ENCODE measurements around the gene PPAN. TPM values are rescaled to one million over a fixed set of nuclear protein-coding genes. Genes with fewer than 3 reads are reported as not detected.

Gene PPAN
- total and polyA plus RNA-seq, 2 donors: 31.5 to 54.9 TPM

- Histone ChIP-seq H3K4me3 (ENCODE audit: low read length in 2 of 2) (no peak overlapping the region), H3K9me3 (ENCODE audit: control insufficient read depth in 2 of 2, insufficient read depth in 1 of 2, low read length in 1 of 2) (peaks cover 1 to 4% of the 10 kb centered on the region in 2 donors), H3K36me3 (ENCODE audit: control insufficient read depth in 2 of 2, insufficient read depth in 2 of 2, low read length in 1 of 2) (no peaks in the 10 kb centered on the region), H3K27ac (ENCODE audit: low read depth in 1 of 2, low read length in 1 of 2) (peak overlapping the region in 1 of 2 donors; percentile 31), H3K4me1 (ENCODE audit: control insufficient read depth in 2 of 2, insufficient read depth in 2 of 2, low read length in 2 of 2) (peaks cover 12 to 47% of the 10 kb centered on the region in 2 donors), H3K27me3 (ENCODE audit: control insufficient read depth in 2 of 2, insufficient read depth in 1 of 2, low read length in 1 of 2) (no peaks in the 10 kb centered on the region)
- no peak for DNase-seq (ENCODE audit: low read depth in 6 of 9, low spot score in 9 of 9)
- 96% methylated on average over 5 of the region's 5 CpGs for WGBS
Measured at GRCh38 chr19:10100163-10100785, 5.9 kb upstream of the PPAN start.

DNA sequence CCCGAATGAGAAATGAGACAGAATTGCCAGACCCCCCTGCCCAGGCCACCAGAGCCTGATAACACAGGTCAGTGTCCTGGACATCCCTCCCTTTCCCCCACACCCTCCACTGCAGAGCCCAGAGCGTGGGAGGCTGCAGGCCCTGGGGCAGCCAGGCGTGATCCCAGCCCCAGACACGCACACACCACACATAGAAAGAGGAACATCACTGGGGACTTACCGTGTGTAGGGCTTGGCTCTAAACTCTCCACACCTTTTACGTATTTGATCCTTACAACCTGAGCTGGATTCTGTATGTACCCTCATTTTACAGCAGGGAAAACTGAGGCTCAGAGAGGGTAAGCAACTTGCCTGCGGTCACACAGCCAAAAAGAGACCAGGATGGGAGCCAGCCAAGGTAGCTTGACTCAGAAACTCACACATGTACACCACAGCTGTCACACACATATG is 3.4 kb upstream of the PPAN start:
- Histone ChIP-seq H3K4me3 (ENCODE audit: low read length in 2 of 2) (no peak overlapping the region), H3K27ac (ENCODE audit: low read depth in 1 of 2, low read length in 1 of 2) (peak overlapping the region; percentile 86 to 96), H3K27me3 (ENCODE audit: control insufficient read depth in 2 of 2, insufficient read depth in 1 of 2, low read length in 1 of 2) (no peaks in the 10 kb centered on the region), H3K36me3 (ENCODE audit: control insufficient read depth in 2 of 2, insufficient read depth in 2 of 2, low read length in 1 of 2) (peaks cover 7 to 8% of the 10 kb centered on the region in 2 donors), H3K4me1 (ENCODE audit: control insufficient read depth in 2 of 2, insufficient read depth in 2 of 2, low read length in 2 of 2) (peaks cover 21 to 57% of the 10 kb centered on the region in 2 donors), H3K9me3 (ENCODE audit: control insufficient read depth in 2 of 2, insufficient read depth in 1 of 2, low read length in 1 of 2) (no peaks in the 10 kb centered on the region)
- DNase-seq (ENCODE audit: low read depth in 6 of 9, low spot score in 9 of 9): peak in 1 of 9 donors; percentile 37
- 89% methylated on average over 7 of the region's 7 CpGs for WGBS

GRCh38 chr19:10104130-10104513 is 2.0 kb upstream of the PPAN start:
- peaks cover 21 to 57% of the 10 kb centered on the region in 2 donors for H3K4me1 ChIP-seq (ENCODE audit: control insufficient read depth in 2 of 2, insufficient read depth in 2 of 2, low read length in 2 of 2)
- H3K4me3 ChIP-seq (ENCODE audit: low read length in 2 of 2): no peak overlapping the region
- H3K9me3 ChIP-seq (ENCODE audit: control insufficient read depth in 2 of 2, insufficient read depth in 1 of 2, low read length in 1 of 2): no peaks in the 10 kb centered on the region
- H3K27ac ChIP-seq (ENCODE audit: low read depth in 1 of 2, low read length in 1 of 2): peak overlapping the region in 1 of 2 donors; percentile 100
- no peak for DNase-seq (ENCODE audit: low read depth in 6 of 9, low spot score in 9 of 9)
- peaks cover 16 to 20% of the 10 kb centered on the region in 2 donors for H3K36me3 ChIP-seq (ENCODE audit: control insufficient read depth in 2 of 2, insufficient read depth in 2 of 2, low read length in 1 of 2)
- H3K27me3 ChIP-seq (ENCODE audit: control insufficient read depth in 2 of 2, insufficient read depth in 1 of 2, low read length in 1 of 2): no peaks in the 10 kb centered on the region

DNA sequence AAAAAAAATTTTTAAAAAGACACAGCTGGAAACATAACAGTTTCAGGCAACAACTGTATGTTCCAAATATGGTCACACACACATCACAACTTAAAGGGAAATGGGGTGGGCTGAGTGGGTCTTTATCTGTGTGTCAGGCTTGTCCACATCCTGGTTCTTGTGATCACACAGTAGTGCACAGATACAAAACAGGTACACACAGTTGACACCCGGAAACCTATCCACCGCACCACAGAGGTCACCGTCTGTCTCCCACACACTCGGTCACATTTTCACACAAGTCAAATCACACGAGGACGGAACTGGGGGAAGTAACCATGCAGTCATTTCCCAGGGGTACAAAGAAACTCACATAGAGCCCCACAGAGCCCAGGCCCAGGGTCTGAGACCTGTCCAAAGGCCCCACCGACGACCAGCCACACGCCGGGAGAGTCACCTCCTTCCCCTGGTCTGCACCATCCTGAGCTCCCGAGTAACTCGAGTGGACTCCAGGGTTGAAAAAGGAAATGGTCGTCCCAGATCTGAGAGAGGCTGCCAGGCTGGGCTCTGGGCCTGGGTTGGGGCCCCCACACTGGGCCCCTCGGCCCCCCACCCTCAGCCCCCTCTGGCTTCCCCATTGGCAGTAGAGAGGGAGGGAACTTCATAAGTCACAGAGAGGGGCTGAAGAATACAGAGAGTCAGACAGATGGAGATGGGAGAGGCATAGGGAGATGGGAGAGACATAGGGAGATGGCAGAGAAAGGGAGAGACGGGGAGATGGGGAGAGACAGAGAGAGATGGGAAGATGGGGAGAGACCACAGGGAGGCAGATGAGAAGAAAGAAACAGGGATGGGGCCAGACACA is 1.3 kb upstream of the PPAN start:
- DNase-seq (ENCODE audit: low read depth in 6 of 9, low spot score in 9 of 9): peak in 6 of 9 donors; percentile 67 to 90 (median 74)
- Histone ChIP-seq H3K4me3 (ENCODE audit: low read length in 2 of 2) (no peak overlapping the region), H3K4me1 (ENCODE audit: control insufficient read depth in 2 of 2, insufficient read depth in 2 of 2, low read length in 2 of 2) (peaks cover 21 to 57% of the 10 kb centered on the region in 2 donors), H3K36me3 (ENCODE audit: control insufficient read depth in 2 of 2, insufficient read depth in 2 of 2, low read length in 1 of 2) (peaks cover 24 to 27% of the 10 kb centered on the region in 2 donors), H3K27ac (ENCODE audit: low read depth in 1 of 2, low read length in 1 of 2) (peak overlapping the region; percentile 98 to 100), H3K27me3 (ENCODE audit: control insufficient read depth in 2 of 2, insufficient read depth in 1 of 2, low read length in 1 of 2) (no peaks in the 10 kb centered on the region), H3K9me3 (ENCODE audit: control insufficient read depth in 2 of 2, insufficient read depth in 1 of 2, low read length in 1 of 2) (no peaks in the 10 kb centered on the region)
- 15% methylated on average over 15 of the region's 15 CpGs for WGBS

DNA sequence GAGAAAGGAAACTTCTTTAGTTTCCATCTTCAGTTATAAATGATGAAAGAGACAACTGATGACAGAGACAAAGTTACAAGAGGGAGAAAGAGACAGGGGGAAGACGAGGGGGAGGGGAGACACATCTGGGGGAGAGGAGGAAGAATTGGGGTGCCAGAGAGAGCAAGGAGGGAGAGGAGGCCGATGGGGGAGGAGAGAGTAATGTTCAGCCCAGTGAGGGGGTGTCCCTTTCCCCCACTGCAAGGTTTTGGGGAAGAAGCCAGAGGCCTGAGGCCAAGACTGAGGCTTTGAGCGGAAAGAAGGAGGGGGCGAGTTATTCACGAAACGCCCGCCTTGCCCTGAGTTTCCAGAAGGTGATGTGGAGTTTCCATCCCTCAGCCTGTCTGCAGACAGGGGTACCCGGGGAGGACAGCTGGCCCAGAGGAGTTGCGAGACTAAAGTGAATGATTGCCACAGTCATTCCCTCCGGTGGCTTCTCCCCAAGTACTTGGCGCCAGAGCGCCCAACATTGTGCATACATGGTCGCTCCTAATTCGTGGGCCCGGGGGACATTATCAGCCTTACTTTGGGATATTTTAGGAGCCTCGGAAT is 558 bp upstream of the PPAN start:
- H3K4me3 ChIP-seq (ENCODE audit: low read length in 2 of 2): peak overlapping the region; percentile 72 to 75
- H3K9me3 ChIP-seq (ENCODE audit: control insufficient read depth in 2 of 2, insufficient read depth in 1 of 2, low read length in 1 of 2): no peaks in the 10 kb centered on the region
- peaks cover 21 to 55% of the 10 kb centered on the region in 2 donors for H3K4me1 ChIP-seq (ENCODE audit: control insufficient read depth in 2 of 2, insufficient read depth in 2 of 2, low read length in 2 of 2)
- peak overlapping the region; percentile 98 to 100 for H3K27ac ChIP-seq (ENCODE audit: low read depth in 1 of 2, low read length in 1 of 2)
- peaks cover 31 to 34% of the 10 kb centered on the region in 2 donors for H3K36me3 ChIP-seq (ENCODE audit: control insufficient read depth in 2 of 2, insufficient read depth in 2 of 2, low read length in 1 of 2)
- peak in 1 of 9 donors; percentile 59 for DNase-seq (ENCODE audit: low read depth in 6 of 9, low spot score in 9 of 9)
- no peaks in the 10 kb centered on the region for H3K27me3 ChIP-seq (ENCODE audit: control insufficient read depth in 2 of 2, insufficient read depth in 1 of 2, low read length in 1 of 2)
- 42% methylated on average over 16 of the region's 16 CpGs for WGBS

DNA sequence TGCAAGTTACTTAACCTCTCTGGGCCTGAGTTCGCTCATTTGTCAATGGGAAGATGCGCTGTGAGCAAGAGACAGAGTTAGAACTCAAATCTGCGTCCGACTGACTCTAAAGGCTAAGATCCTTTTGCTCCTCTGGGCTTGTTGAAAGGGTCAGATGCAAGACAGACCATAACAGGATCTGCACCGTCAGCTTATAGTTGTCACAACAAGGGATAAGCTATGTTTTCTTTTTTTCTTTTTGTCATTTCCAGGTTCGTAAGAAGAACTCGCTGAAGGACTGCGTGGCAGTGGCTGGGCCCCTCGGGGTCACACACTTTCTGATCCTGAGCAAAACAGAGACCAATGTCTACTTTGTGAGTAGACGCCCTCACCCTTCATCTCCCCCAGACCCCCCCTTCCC is 1.1 kb downstream of the PPAN start:
- H3K9me3 ChIP-seq (ENCODE audit: control insufficient read depth in 2 of 2, insufficient read depth in 1 of 2, low read length in 1 of 2): no peaks in the 10 kb centered on the region
- 91% methylated on average over 10 of the region's 10 CpGs for WGBS
- peaks cover 41 to 48% of the 10 kb centered on the region in 2 donors for H3K36me3 ChIP-seq (ENCODE audit: control insufficient read depth in 2 of 2, insufficient read depth in 2 of 2, low read length in 1 of 2)
- H3K4me1 ChIP-seq (ENCODE audit: control insufficient read depth in 2 of 2, insufficient read depth in 2 of 2, low read length in 2 of 2): peaks cover 21 to 46% of the 10 kb centered on the region in 2 donors
- no peak for DNase-seq (ENCODE audit: low read depth in 6 of 9, low spot score in 9 of 9)
- H3K27ac ChIP-seq (ENCODE audit: low read depth in 1 of 2, low read length in 1 of 2): peak overlapping the region in 1 of 2 donors; percentile 25
- no peaks in the 10 kb centered on the region for H3K27me3 ChIP-seq (ENCODE audit: control insufficient read depth in 2 of 2, insufficient read depth in 1 of 2, low read length in 1 of 2)
- peak overlapping the region in 1 of 2 donors; percentile 72 for H3K4me3 ChIP-seq (ENCODE audit: low read length in 2 of 2)

DNA sequence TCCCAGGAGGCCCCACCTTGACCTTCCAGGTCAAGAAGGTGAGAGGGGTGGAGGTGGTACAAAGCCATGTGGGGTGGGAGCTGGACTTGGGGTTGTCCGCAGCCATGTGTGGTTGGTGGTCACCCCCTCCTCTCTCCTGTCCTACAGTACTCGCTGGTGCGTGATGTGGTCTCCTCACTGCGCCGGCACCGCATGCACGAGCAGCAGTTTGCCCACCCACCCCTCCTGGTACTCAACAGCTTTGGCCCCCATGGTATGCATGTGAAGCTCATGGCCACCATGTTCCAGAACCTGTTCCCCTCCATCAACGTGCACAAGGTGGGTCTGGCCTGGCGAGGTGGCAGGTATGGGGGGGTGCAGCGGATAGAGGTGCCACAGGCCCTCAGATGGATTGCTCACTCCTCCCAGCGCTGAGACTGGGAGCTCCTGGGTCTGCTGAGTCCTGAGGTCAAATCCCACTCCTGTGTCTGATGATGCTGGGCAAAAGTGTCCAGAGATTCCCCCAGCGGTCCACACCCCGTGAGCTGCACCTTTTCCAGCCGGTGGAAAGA is 1.7 kb downstream of the PPAN start:
- Histone ChIP-seq H3K9me3 (ENCODE audit: control insufficient read depth in 2 of 2, insufficient read depth in 1 of 2, low read length in 1 of 2) (no peaks in the 10 kb centered on the region), H3K36me3 (ENCODE audit: control insufficient read depth in 2 of 2, insufficient read depth in 2 of 2, low read length in 1 of 2) (peaks cover 41 to 48% of the 10 kb centered on the region in 2 donors), H3K4me1 (ENCODE audit: control insufficient read depth in 2 of 2, insufficient read depth in 2 of 2, low read length in 2 of 2) (peaks cover 22 to 40% of the 10 kb centered on the region in 2 donors), H3K27me3 (ENCODE audit: control insufficient read depth in 2 of 2, insufficient read depth in 1 of 2, low read length in 1 of 2) (no peaks in the 10 kb centered on the region), H3K27ac (ENCODE audit: low read depth in 1 of 2, low read length in 1 of 2) (no peak overlapping the region), H3K4me3 (ENCODE audit: low read length in 2 of 2) (no peak overlapping the region)
- no peak for DNase-seq (ENCODE audit: low read depth in 6 of 9, low spot score in 9 of 9)
- 97% methylated on average over 14 of the region's 14 CpGs for WGBS

DNA sequence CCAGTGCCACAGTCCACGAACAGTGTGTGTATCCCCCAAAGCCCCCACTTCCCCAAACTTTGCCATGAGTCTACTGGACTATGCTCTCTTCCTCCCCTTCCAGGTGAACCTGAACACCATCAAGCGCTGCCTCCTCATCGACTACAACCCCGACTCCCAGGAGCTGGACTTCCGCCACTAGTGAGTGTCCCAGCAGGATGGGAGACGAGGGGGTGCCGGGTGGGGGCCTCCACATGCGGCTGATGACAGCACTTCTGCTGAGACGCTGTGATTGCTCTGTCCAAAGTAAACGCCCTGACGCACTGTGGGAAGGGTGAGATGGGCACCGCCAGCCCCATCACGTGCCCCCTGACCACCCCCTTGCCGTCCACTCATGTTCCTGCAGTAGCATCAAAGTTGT is 3.4 kb downstream of the PPAN start:
- no peak overlapping the region for H3K4me3 ChIP-seq (ENCODE audit: low read length in 2 of 2)
- H3K36me3 ChIP-seq (ENCODE audit: control insufficient read depth in 2 of 2, insufficient read depth in 2 of 2, low read length in 1 of 2): peaks cover 49 to 63% of the 10 kb centered on the region in 2 donors
- no peak overlapping the region for H3K27ac ChIP-seq (ENCODE audit: low read depth in 1 of 2, low read length in 1 of 2)
- no peaks in the 10 kb centered on the region for H3K27me3 ChIP-seq (ENCODE audit: control insufficient read depth in 2 of 2, insufficient read depth in 1 of 2, low read length in 1 of 2)
- H3K9me3 ChIP-seq (ENCODE audit: control insufficient read depth in 2 of 2, insufficient read depth in 1 of 2, low read length in 1 of 2): no peaks in the 10 kb centered on the region
- WGBS: 98% methylated on average over 14 of the region's 14 CpGs
- H3K4me1 ChIP-seq (ENCODE audit: control insufficient read depth in 2 of 2, insufficient read depth in 2 of 2, low read length in 2 of 2): peaks cover 26 to 33% of the 10 kb centered on the region in 2 donors
- no peak for DNase-seq (ENCODE audit: low read depth in 6 of 9, low spot score in 9 of 9)
